ENCODE measurements around the gene C19orf38.
"Not testable (repeated sequence)": the region's sequence is repeated elsewhere in the genome, so short reads cannot be mapped to it uniquely, and the experiment has no call there.

Gene C19orf38

DNA sequence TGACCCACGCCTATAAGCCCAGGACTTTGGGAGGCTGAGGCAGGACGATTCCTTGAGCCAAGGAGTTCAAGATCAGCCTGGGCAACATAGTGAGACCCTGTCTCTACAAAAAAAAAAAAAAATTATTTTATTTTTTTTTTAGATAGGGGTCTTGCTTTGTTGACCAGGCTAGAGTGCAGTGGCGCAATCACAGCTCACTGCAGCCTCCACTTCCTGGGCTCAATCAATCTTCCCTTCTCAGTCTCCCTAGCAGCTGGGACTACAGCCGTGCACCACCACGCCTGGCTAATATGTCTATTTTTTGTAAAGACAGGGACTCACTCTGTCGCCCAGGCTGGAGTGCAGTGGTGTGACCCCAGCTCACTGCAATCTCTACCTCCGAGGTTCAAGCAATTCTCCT is 4.7 kb downstream of the C19orf38 start:
- DNase-seq = no peak

- no peak for DNase-seq
Measured at GRCh38 chr19:10854350-10855089, 6.3 kb downstream of the C19orf38 start.

DNA sequence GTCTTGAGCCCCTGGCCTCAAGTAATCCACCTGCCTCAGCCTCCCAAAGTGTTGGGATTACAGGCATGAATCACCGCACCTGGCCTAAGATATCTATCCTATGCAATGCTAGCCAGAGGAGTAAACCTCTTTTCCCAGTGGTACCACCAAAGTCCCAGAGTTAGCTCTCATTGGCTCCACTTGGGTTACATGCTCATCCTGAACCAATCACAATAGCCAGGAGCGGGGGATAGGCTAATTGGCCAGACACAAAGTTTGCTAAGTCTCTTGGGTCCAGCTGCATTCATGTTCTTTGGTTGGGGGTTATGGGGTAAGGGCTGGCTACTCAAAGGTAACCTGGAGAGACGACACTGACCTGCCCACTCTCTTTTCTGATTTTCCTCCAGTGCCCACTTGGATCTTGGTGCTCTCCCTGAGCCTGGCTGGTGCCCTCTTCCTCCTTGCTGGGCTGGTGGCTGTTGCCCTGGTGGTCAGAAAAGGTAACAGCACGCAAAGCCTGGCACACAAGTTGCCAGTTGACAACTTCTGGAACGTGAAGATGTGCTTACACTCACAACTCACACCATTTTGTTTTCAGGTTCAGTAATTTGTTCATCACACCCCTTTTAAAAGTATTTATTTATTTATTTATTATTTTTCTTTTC is 7.8 kb downstream of the C19orf38 start:
- DNase-seq = no peak

DNA sequence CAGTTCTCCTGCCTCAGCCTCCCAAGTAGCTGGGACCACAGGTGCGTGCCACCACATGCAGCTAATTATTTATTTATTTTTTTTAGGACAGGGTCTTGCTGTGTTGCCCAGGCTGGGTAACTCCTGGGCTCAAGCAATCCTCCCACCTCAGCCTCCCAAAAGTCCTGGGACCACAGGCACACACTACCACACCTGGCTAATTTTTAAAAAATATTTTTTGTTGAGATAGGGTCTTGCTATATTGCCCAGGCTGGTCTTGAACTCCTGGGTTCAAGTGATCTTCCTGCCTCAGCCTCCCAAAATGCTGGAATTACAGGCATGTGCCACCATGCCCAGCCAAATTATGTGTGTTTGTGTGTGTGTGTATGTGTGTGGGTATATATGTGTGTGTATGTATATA is 8.7 kb downstream of the C19orf38 start:
- not testable (repeated sequence) for DNase-seq

GRCh38 chr19:10858204-10858828 is 10.1 kb downstream of the C19orf38 start:
- no peak for DNase-seq

GRCh38 chr19:10861103-10861651 is 13.0 kb downstream of the C19orf38 start:
- no peak for DNase-seq

DNA sequence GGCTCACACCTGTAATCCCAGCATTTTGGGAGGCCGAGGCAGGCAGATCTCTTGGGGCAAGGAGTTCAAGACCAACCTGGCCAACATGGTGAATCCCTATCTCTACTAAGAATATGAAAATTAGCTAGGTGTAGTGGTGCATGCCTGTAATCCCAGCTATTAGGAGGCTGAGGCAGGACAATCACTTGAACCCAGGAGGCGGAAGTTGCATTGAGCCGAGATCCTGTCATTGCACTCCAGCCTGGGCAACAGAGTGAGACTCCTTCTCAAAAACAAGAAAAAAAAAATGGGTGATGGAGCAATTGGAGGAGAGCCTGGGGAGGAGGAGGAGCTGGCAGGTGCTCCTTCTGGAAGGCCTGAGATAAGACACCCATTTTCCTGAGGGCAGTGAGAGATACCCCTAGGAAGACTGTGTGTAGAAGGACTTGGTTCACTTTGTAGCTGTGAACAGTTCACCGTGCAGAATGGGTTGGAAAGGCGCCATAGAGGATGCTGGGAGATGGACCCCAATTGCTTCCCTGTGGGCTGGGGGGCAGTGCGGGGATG is 14.4 kb downstream of the C19orf38 start:
- no peak for DNase-seq

DNA sequence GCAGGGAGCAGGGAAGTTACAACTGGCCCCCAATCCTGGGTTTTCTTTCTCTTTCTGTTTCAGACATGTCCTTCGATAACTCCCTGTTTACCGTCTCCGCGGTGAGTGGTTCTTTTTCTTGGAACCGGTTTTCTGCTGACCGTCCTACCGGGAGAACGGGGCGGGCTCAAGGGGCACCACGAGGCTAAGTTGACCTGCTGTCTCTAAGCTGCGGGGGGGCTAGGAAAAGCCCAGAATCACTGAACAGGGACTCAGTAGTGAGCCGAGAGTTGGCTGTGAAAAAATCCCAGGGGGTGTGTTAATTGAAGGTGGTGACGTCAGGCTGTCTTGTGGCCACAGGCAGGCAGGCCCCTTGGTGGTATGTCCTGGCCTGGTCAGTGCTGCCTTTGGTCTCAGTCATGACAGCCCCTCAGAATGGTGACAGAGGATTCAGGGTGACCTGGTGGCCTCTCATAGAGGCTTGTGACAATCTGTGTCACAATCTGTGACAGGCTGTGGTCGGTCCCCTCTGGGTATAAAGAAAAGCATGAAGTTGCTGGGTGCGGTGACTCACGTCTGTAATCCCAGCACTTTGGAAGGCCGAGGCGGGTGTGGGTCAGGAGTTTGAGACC is 15.0 kb downstream of the C19orf38 start:
- DNase-seq = no peak

DNA sequence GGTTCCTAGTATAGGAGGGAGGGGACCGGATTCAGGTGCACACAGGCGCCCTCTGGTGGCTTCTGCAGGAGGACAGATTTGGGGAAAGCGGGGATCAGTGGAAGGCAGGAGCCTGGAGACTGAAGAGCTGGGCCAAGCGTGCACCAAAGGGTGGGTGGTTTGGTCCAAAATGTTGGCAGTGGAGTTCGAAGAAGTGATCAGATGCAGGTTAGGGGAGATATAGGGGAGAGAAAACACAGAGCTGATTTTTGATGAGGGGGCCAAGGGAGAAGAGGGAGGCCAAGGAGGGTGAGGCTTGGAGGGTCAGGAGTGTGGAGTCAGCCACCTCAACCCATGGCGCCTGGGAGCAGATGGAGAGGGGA is 16.3 kb downstream of the C19orf38 start:
- DNase-seq = peak; percentile 88

DNA sequence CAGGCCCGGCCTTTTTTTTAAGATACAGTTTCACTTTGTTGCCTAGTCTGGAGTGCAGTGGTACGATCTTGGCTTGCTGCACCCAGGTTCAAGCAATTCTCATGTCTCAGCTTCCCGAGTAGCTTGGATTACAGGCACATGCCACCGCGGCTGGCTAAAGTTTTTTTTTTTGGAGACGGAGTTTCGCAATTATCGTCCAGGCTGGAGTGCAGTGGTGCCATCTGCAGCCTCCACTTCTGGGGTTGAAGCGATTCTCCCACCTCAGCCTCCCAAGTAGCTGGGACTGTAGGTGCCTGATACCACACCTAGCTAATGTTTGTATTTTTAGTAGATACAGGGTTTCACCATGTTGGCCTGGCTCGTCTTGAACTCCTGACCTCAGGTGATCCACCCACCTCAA is 18.3 kb downstream of the C19orf38 start:
- DNase-seq = no peak

GRCh38 chr19:10868872-10869547 is 20.8 kb downstream of the C19orf38 start:
- no peak for DNase-seq

DNA sequence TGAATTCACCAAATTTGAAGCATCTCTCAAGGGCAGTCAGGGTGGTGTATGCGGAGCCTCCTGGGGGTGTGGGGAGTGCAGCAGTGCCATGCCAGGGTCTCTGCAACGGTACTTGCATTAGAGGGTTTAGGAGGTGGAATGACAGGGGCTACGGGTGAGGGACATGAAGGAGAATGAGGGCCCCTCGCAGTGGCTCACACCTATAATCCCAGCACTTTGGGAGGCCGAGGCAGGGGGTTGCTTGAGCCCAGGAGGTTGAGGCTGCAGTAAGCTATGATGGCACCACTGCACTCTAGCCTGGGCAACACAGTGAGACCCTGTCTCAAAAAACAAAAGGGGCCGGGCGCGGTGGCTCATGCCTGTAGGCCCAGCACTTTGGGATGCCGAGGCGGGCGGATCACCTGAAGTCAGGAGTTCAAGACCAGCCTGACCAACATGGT is 21.7 kb downstream of the C19orf38 start:
- DNase-seq = not testable (repeated sequence)

DNA sequence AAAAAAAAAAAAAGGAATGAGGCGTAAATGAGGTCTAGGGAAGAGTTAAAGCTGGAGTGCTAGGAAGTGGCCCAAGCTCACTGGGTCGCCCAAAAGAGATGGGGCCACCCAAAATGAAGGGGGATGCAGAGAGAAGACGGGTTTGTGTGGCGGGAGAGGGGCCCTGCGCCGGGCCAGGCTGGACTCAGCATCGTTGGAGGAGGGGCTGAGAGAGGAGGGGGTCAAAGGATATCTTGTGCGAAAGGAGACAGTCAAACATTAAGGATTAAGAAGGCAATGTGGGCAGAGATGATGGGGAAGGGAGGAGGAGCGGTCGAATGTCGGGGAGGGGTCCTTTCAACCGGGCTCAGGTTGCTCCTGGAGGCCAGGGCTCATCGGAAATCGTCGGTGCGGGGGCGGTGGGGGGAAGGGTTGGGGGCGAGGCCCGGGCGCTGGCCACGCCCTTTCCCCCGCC is 22.3 kb downstream of the C19orf38 start:
- DNase-seq = no peak

- DNase-seq = peak; percentile 100
Measured at GRCh38 chr19:10870955-10871603, 22.9 kb downstream of the C19orf38 start, which contains the start of gene CARM1. CARM1 (plus strand) TSS chr19:10871553; CDS start chr19:10871703, 150 bp downstream.

DNA sequence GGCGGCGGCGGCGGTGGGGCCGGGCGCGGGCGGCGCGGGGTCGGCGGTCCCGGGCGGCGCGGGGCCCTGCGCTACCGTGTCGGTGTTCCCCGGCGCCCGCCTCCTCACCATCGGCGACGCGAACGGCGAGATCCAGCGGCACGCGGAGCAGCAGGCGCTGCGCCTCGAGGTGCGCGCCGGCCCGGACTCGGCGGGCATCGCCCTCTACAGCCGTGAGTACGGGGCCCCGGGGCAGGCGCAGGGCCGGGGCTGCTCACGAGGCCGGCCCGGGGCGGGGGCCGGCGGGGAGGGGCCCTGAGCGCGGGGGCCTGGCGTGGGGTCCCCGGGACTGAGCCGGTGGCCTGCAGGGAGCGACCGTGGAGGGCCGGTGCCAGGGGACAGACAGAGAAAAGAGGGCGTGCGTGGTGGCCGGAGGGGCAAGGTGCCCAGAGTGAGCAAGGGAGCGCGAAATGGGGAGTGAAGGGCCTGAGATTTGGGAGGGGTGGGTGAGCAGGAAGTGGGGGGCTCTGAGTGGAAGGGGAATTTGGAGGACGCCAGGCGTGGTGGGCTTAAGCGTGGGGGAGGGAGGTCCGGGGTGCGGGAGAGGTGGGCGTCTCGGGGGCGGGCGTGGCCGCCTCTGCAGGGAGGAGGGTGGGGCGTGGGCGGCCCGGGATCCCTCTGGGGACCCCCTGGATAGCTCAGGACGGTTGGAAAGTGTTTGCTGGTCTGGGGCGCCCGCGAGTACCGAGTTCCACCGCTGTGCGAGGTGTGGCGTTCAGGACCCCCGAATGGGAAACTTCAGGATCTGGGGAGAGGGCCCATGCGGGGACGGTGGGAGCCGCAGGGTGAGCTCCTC is 23.7 kb downstream of the C19orf38 start:
- peak; percentile 73 for DNase-seq

DNA sequence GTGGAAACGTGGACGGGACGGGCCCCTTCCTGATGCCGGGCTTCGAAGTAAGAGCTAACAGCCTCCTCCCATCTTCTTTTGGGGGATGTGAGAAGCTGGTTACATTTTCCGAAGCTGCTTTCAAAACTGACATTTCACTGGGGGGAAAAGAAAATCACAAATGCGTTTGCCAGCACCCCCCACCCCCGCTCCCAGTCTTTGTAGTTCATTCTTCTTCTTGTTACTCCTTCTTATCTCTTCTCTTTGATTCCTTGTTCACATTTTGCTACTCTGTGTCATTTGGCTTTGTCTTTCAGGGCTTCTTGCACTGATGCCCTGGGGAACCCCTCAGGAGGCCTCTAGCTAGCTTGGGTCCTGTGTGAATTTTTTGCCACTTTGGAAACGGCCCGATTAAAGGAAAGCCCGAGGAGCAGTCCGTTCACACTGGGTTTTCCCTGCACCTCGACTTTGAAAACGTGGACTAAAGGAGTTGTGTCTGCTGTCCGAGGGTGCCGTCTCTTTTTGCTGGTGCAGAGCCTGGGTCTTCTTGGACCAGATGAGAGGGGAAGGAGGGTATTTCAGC is 24.4 kb downstream of the C19orf38 start:
- no peak for DNase-seq

DNA sequence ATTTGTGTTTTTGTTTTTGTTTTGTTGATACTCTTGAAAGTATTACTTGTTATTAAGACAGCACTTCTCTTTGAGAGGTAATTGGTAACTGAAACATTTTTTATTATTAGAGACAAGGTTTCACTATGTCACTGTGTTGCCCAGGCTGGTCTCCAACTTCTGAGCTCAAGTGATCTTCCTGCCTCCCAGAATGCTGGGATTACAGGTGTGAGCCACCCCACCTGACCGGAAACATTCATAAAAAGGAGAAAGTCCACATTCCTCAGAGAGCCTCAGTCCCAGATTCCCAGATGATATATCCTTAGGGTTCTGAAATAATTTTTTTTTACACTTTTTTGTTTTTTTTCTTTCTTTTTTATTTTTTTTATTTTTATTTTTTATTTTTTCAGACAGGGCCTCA is 25.8 kb downstream of the C19orf38 start:
- DNase-seq = no peak

DNA sequence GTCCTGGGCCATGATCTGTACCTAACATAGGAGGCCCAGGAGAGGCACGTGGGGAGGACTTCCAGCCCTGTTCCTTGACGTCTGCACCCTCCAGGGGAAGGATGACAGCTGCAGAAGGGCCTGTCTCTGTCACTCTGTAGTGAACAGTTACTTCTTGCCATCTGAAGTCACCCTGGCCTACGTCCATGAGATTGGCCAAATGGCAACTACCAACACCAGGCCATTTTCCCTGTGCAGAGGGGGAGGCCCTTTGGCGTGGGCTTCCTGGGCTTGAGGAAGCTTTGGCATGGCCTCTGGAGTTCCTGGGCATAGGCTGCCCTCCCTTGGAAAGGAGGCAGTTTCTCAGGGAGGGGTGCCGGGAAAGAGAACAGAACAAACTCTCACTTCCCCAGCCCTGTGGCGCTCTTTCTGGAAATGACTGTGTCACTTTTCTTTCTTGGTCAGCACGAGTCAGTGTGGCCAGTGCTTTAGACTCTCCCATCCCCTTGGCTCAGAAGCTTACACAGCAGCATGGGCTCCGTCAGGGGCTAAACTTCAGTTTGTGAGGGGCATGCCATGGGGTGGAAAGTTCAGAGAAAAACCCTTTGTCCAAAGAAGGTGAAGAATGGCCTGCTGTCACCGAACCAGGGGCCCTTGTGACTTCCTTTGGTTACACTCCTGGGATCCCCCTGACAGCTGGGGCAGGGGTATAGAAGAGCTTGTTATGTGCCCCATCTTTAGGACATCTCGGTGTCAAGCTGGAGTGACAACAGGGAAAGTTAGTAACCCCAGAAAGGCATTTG is 28.4 kb downstream of the C19orf38 start:
- no peak for DNase-seq

GRCh38 chr19:10877608-10878007 is 29.4 kb downstream of the C19orf38 start:
- not testable (repeated sequence) for DNase-seq

- DNase-seq = no peak
Measured at GRCh38 chr19:10878253-10878652, 30.0 kb downstream of the C19orf38 start.

Data from right forelimb (tissue), 1 donor.